Measurements from ENCODE around the gene STAM2. TPM values are rescaled to one million over a fixed set of nuclear protein-coding genes. Genes with fewer than 3 reads are reported as not detected.

STAM2 gene
- total RNA-seq, 1 experiment from 2014 or later, result 14.2 TPM

- H4K20me1 ChIP-seq (ENCODE audit: control insufficient read depth, insufficient read depth, insufficient read length), result no peaks in the 10 kb centered on the region
- peaks cover 4 to 5% of the 10 kb centered on the region in 2 experiments for H3K4me1 Mint-ChIP-seq
- WGBS (ENCODE audit: extremely low coverage, insufficient read length, low lambda C conversion rate), result no CpG with 5 or more reads among the region's 7 CpGs
These were observed 9.8 kb downstream of the STAM2 start for GRCh38 chr2:152165780-152166179.

More at GRCh38 chr2:152165780-152166179, 9.8 kb downstream of the STAM2 start:
- Histone ChIP-seq H2BK12ac (ENCODE audit: insufficient read length, low read depth, low read length) (no peak overlapping the region), H3T11ph (ENCODE audit: low read length) (no peak overlapping the region), H2AK5ac (ENCODE audit: insufficient read length, low read length) (no peak overlapping the region), H3K4me1 (ENCODE audit: insufficient read depth, low read length) (no peaks in the 10 kb centered on the region), H2BK20ac (ENCODE audit: low read depth, low read length, poor library complexity, severe bottlenecking) (no peak overlapping the region), H3K18ac (ENCODE audit: insufficient read length, low read depth, low read length) (no peak overlapping the region), H3K14ac (ENCODE audit: insufficient read depth, low read length) (no peak overlapping the region), H3K9ac (ENCODE audit: extremely low read depth, insufficient read length, low read length) (no peak overlapping the region), H2BK15ac (ENCODE audit: low read depth, low read length) (no peak overlapping the region), H3K56ac (ENCODE audit: insufficient read length, low read depth, low read length) (no peak overlapping the region), H3K4ac (ENCODE audit: low read depth, low read length) (no peak overlapping the region), H3K79me1 (ENCODE audit: insufficient read depth, low read depth, low read length, poor library complexity, severe bottlenecking) (no peaks in the 10 kb centered on the region), H3K79me2 (ENCODE audit: insufficient read depth, low read length) (no peaks in the 10 kb centered on the region), H2BK5ac (ENCODE audit: insufficient read length, low read length) (no peak overlapping the region), H3K27ac (ENCODE audit: insufficient read length, low read depth, low read length) (no peak overlapping the region), H4K91ac (ENCODE audit: insufficient read length, low read depth, low read length) (no peak overlapping the region), H4K8ac (replicated peaks; ENCODE audit: insufficient read length, low read depth, low read length) (no peak overlapping the region), H3K27me3 (ENCODE audit: insufficient read depth, low read length) (no peaks in the 10 kb centered on the region), H2BK120ac (ENCODE audit: low read depth, low read length, poor library complexity, severe bottlenecking) (no peak overlapping the region), H3K9me3 (ENCODE audit: control insufficient read depth, low read depth, low read length) (no peaks in the 10 kb centered on the region), H2AFZ (ENCODE audit: low read length) (no peak overlapping the region), H3K4me2 (ENCODE audit: insufficient read depth, insufficient read length, low read length) (no peak overlapping the region), H3K23ac (ENCODE audit: insufficient read length, low read depth, low read length) (no peak overlapping the region), H4K5ac (ENCODE audit: insufficient read length, low read depth, low read length) (no peak overlapping the region), H3K23me2 (ENCODE audit: insufficient read length, low read depth, low read length, poor library complexity, severe bottlenecking) (no peaks in the 10 kb centered on the region)
- no peak for DNase-seq
- TF ChIP-seq CTCF (conservative IDR thresholded peaks at IDR 0.05), result no peak
- peaks cover 4 to 16% of the 10 kb centered on the region in 2 experiments for H3K9me3 Mint-ChIP-seq
- H3K36me3 Mint-ChIP-seq (ENCODE audit: insufficient read depth in 1 of 3, low read depth in 3 of 3), result peaks cover 6 to 18% (median 12%) of the 10 kb centered on the region in 3 experiments
- H3K27me3 Mint-ChIP-seq (ENCODE audit: low read depth), result peaks cover 2% of the 10 kb centered on the region; the same call in 1 of the 2 replicates
- H3K4me3 Mint-ChIP-seq, result no peak overlapping the region
- peak overlapping the region in 1 of 3 experiments; percentile 2; a peak in 1 of 7 replicates for H3K27ac Mint-ChIP-seq

Measured in H9 (cell line).